LNCAP (cell line): ENCODE results near the gene PKMYT1.
A peak's percentile ranks its signal among the peaks of the same experiment; 100 is the strongest.

Source experiments
- TF ChIP-seq, protein P1 (sequence below): fragments of 450-650 bp; IDR thresholded peaks from 2 replicates; pipeline ENCODE4 v1.5.1; 2017; ENCODE audit warnings: mild to moderate bottlenecking

The PKMYT1 gene

GRCh38 chr16:2927010-2927646, 53.1 kb downstream of the PKMYT1 start:
- TF ChIP-seq, protein P1, sequence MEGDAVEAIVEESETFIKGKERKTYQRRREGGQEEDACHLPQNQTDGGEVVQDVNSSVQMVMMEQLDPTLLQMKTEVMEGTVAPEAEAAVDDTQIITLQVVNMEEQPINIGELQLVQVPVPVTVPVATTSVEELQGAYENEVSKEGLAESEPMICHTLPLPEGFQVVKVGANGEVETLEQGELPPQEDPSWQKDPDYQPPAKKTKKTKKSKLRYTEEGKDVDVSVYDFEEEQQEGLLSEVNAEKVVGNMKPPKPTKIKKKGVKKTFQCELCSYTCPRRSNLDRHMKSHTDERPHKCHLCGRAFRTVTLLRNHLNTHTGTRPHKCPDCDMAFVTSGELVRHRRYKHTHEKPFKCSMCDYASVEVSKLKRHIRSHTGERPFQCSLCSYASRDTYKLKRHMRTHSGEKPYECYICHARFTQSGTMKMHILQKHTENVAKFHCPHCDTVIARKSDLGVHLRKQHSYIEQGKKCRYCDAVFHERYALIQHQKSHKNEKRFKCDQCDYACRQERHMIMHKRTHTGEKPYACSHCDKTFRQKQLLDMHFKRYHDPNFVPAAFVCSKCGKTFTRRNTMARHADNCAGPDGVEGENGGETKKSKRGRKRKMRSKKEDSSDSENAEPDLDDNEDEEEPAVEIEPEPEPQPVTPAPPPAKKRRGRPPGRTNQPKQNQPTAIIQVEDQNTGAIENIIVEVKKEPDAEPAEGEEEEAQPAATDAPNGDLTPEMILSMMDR, result peak; percentile 99

- TF ChIP-seq, protein P1, result no peak
These were observed 53.6 kb downstream of the PKMYT1 start for GRCh38 chr16:2926650-2926999.

DNA sequence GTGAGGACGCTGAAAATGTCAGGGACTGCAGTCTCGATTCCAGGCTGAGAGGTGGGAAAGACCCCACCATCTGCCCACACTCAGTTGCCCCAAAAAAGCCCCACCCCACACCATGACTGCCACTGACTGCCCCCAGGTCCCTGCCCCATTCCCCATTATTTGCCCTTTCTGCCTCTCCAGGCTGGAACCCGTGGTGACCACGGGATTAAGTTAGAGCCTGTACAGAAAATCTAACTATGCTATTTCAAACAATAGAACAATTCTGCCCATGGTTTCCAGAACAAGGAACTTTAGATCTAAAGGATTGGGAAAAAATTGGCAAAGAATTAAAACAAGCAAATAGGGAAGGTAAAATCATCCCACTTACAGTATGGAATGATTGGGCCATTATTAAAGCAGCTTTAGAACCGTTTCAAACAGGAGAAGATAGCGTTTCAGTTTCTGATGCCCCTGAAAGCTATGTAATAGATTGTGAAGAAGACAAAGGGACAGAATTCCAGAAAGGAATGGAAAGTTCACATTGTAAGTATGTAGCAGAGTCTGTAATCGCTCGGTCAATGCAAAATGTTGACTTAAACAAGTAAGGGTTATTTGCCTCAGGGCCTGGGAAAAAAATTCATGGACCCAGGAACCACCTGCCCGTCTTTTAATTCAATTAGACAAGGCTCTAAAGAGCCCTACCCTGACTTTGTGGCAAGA, 54.1 kb downstream of the PKMYT1 start:
- TF ChIP-seq, protein P1, result no peak

DNA sequence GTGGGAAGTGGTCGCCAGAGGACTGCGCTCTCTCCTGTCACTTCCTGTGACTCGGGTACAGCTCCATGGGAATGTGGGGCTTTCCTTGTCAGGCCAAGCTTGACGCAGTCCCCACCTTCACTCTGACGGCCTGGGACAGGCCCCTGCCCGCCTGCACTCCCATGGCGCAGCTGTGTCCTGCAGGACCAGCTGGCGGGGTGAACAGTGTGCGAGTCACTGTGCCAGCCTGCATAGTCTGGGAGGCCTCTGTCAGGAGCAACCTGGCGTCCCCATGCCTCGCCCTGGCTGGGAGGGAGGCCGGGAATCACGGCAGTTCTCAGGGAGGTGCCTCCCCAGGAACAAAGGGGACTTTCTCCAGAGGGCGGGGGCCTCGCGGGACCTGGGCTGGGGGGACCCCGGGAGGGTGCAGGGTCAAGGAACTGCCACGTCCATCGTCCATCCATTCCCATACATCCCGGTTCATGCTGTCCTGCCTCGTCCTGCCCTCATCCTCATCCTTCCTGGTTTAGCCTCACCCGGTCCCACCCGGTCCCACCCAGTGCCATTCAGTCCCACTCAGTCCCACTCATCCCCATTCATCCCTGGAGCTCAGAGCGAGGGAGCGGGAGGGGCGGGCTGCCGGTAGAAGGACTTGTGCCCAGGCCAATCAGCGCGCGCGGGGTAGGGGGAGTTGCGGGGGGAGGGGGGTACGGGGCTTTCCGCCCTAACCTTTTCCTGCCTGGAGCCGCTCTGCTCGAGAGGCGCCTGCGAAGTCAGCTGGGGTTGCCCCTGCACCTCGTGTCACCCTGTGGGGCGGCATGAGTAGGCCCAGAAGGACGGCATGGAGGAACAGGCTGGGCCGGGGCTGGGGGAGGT, 55.1 kb downstream of the PKMYT1 start:
- TF ChIP-seq, protein P1, result no peak

DNA sequence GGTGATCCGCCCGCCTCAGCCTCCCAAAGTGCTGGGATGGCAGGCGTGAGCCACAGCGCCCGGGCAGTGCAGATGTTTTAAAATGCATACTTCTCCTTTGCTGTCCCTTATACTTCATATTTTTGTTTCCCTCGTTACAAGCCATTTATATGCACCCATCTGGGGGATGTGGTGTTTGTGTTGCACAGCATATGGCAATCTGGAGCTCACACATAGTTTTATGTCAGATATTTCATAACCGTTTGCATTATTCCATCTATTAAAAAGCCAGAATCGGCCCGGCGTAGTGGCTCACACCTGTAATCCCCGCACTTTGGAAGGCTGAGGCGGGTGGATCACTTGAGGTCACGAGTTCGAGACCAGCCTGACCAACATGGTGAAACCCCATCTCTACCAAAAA, 56.8 kb downstream of the PKMYT1 start:
- TF ChIP-seq, protein P1, result no peak
